AG08396 (cell line): Measurements from ENCODE around the gene ITGB1BP1.
A peak's percentile ranks its signal among the peaks of the same experiment; 100 is the strongest.
"Not testable (repeated sequence)": the region's sequence is repeated elsewhere in the genome, so short reads cannot be mapped to it uniquely, and the experiment has no call there.

Source experiments
- DNase-seq: peaks from one replicate; pipeline ENCODE4 v3.0.0; 2012; ENCODE audit warnings: low spot score, mixed read lengths

ITGB1BP1 gene

DNA sequence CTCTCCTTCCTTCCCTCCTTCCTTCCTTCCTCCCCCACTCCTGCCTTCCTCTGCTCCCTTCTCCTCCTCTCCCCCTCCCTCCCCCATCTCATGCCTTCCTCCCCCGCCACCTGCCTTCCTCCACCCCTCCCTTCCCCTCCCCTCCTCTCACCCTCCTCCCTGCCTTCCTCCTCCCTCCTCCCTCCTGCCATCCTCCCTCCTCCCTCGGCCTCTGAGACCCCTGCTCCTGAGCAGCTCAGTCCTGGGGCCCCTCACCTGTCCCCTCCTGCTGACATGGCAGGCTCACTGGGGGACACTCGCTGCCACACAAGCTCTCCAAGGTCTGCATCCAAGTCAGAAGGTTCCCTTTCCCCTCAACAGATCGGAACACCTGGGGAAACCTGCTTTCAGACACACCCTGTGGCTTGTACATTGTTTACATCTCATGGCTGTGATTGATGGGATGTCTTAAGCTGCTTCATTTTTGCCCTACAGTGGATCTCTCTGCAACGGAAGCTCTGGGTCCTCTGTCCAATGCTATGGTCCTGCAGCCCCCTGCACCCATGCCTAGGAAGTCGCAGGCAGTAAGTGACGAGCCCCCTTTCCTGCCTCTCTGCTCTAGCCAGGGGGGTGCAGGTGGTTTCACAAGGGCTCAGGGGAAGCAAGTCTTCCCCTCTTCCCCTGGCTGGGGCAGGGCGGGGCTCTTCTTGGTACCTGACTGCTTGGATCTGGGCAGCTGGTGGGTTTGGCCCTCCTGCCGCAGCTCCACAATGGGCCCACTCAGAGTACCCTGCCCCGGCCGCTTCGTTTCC is 22.9 kb downstream of the ITGB1BP1 start:
- DNase-seq: no peak

- DNase-seq: no peak
These were observed 24.2 kb downstream of the ITGB1BP1 start for GRCh38 chr2:9398881-9399780.

DNA sequence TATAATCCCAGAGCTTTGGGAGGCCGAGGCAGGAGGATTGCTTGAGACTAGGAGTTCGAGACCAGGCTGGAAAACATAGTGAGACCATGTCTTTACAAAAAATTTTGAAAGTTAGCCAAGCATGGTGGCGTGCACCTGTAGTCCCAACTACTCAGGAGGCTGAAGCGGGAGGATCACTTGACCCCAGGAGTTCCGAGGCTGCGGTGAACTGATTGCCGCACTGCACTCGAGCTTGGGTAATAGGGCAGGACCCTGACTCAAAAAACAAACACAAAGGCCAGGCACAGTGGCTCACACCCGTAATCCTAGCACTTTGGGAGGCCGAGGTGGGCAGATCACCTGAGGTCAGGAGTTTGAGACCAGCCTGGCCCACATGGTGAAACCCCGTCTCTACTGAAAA is 25.1 kb downstream of the ITGB1BP1 start:
- DNase-seq: not testable (repeated sequence)

GRCh38 chr2:9397201-9397600 is 26.1 kb downstream of the ITGB1BP1 start:
- no peak for DNase-seq

DNA sequence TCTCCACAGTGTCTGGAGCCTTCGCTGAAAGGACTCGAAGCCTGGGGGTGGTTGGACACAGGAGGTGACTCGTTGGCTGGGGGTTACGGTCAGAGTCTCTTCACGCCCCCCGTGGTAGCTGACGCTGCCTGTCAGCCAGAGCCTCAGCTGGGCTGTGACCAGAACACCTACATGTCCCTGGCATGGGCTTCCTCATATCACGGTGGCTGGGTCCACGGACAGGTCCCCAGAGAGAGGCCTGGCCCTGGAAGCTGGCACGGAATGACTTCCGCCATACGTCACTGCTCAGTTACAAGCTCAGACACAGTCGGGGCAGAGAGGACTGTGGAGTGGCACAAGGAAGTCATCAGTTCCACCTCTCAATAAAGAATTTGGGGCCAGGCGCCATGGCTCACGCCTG is 28.5 kb downstream of the ITGB1BP1 start:
- no peak for DNase-seq

- DNase-seq: no peak
These were observed 30.2 kb downstream of the ITGB1BP1 start for GRCh38 chr2:9392898-9393765.

- DNase-seq: no peak
These were observed 31.2 kb downstream of the ITGB1BP1 start for GRCh38 chr2:9391961-9392720.

- DNase-seq: no peak
These were observed 32.3 kb downstream of the ITGB1BP1 start for GRCh38 chr2:9390991-9391390.

DNA sequence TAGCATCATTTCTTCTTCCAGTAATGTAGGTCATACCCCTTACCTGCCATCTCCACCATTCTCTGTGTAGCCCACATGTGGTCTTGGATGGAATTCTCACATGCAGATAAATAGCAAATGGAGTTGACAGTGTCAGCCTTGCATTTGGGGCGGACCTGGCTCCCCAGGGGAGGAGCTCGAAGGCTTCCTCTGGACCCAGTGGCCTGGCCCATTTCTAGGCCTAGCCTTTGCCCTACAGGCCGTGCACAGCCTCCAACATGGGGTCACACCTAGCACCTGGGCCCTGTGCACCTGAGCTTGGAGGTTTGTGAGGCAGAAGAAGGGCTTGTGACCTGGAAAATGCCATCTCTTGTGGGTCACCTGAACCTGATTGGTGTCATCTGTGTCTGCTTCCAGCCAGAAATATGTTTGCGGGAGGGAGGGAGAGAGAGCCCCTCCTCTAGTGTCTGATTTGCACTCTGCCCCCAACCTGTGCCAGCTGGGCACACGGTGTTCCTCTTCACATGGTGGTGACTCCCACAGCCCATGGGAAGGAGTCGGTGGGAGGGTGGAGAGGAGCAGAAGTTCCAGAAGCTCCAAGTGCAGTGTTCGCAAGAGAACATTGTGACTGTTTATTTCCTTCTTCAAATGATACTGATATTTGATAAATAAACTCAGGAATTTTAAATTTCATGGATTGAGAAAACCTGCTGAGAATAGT is 33.0 kb downstream of the ITGB1BP1 start:
- DNase-seq: no peak

GRCh38 chr2:9388950-9389911 is 34.1 kb downstream of the ITGB1BP1 start:
- DNase-seq: no peak

DNA sequence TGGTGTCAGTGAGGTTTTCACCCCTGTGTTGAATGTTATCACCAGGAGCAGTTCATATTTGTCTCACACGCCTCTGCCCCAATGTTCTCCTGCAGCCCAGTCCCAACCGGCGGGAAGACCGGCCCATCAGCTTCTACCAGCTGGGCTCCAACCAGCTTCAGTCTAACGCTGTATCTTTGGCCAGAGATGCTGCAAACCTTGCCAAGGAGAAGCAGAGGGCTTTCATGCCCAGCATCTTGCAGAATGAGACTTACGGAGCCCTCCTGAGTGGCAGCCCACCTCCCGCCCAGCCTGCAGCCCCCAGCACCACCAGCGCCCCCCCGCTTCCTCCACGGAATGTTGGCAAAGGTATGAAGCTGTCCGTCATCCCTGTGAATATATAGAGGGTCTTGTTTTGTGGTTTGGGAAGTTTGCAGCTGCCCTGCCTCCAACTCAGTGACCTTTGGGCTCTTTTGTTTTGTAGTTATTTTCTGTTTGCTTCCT is 35.1 kb downstream of the ITGB1BP1 start:
- DNase-seq: no peak

DNA sequence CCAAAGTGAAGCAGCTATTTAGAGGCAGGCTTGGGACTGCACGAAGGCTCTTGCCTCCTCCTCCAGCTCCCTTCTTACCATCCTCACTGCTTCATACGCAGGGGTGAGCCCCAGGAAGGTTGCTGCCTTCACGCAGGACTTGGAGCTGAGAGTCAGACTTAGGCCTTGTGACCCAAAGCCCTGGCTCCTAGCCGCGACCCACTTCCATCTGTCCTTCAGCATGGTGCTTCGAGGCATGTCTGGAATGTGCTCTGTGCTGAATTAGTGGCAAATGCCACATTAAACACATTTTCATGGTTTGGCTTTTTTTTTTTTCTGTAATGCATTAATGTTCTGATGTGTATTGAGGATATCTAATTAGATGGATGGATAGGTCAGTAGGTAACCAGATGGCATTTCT is 37.5 kb downstream of the ITGB1BP1 start:
- DNase-seq: no peak

DNA sequence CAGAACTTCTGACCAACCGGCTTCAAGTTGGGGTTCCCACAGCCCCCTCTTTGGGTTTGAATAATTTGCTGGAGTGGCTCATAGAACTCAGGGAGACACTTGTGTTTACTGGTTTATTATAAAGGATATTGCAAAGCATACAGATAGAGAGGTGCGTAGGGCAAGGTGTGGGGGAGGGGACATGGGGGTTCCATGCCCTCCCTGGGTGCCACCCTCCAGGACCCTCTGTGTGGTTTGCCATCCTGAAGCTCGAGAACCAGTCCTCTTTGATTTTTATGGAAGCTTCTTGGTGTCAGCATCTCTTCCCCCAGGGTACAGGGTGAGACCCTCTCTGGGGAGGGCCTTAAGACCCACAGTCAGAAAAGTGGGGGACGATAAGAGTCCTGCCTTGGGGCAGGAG is 38.8 kb downstream of the ITGB1BP1 start:
- DNase-seq: no peak

DNA sequence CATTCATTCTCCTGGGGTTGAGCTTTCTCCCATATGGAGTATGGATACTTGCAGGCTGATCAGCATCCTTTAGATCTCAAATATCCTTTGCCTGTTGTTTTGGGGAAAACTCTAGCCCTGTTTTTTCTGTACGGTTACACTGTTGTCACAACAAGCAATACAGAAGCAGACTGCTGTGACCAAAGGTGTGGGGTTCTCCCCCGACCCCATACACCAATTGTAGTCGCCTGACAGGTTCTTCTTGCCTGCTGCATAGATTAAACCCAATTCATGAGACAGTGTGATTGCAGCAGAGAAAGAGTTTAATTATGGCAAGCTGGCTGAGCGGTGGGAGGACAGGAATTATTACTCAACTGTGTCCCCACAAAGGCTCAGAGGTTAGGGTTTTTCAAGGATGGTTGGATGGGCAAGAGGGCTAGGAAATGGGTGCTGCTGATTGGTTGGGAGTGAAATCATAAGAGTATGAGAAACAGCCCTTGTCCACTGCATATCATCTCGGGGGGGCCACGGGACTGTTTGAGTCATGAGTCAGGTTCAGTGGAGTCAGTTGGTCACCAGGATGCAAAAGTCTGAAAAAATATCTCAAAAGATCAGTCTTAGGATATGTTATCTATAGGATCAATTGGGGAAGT is 40.6 kb downstream of the ITGB1BP1 start:
- DNase-seq: no peak

DNA sequence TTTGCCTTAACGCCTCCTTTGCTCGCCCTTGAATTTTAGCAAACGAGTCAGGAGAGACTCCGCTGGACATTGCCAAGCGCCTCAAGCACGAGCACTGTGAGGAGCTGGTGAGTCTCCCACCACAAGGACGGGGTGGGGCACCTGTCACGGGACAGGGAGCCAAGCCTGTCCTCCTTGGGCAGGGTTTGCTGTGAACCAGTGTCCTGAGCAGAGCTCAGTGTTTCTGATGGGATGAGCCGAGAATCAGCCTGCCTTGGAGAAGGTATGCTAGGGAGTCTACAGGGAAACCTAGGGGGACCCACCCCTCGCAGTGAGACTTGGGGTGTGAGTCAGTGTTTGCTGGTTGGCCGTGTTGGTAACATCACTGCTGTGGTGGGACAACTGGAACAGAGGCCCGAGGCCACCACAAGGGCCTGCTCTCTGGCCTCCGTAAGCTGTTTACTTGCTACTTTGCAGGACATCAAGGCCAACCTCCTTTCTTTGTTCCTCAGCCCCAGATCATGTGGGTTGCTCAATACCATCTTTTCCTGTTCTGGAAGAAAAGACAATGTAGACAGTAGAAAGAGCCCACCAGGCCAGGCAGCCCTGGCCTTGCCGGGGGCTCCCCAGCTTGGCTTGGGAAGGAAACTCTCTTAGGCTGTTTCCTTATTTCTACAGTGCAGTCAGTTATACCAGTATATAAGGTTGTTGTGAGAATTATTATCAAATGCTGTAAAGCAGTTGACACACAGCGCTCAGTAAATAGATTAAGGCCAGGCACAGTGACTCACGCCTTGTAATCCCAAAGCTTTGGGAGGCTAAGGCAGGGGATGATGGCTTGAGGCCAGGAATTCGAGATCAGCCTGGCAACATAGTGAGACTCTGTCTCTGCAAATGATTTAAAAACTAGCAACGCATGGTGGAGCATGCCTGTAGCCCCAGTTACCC is 42.4 kb downstream of the ITGB1BP1 start:
- peak; percentile 53 for DNase-seq

- DNase-seq: no peak
These were observed 44.0 kb downstream of the ITGB1BP1 start for GRCh38 chr2:9379391-9379755.

GRCh38 chr2:9378433-9379390 is 44.6 kb downstream of the ITGB1BP1 start:
- DNase-seq: peak; percentile 88
